Stimulated activated naive B cell treated with anti-CD40 and anti-IgM and Interleukin-4, amounts not matched to agents 10 μg/mL and 1 μg/mL and 100 μg/mL, for 72 hours (primary cell): ENCODE results near the gene AP5Z1.

Source experiments
- ATAC-seq, 2 donors: fragments of 150-1000 bp; cut with Tn5 transposase; replicated peaks; 2 replicates each; pipeline ENCODE4 v1.10.0; 2021; ENCODE audit warnings: moderate library complexity in 1 of 2
- DNase-seq: peaks from one replicate; pipeline ENCODE4 v3.0.0; 2021
- H3K27ac Mint-ChIP-seq: one replicate; pipeline ENCODE4 v1.8.0; 2022; ENCODE audit warnings: mild to moderate bottlenecking, mixed read lengths
- H3K27me3 Mint-ChIP-seq, 2 donors: one replicate each; pipeline ENCODE4 v1.8.0; 2022; ENCODE audit warnings: mixed read lengths in 2 of 2
- H3K36me3 Mint-ChIP-seq, 2 donors: one replicate each; pipeline ENCODE4 v1.8.0; 2022; ENCODE audit warnings: mixed read lengths in 2 of 2, mild to moderate bottlenecking in 1 of 2
- H3K4me1 Mint-ChIP-seq, 2 donors: one replicate each; pipeline ENCODE4 v1.8.0; 2022; ENCODE audit warnings: mixed read lengths in 2 of 2, mild to moderate bottlenecking in 1 of 2
- H3K4me3 Mint-ChIP-seq, 2 donors: one replicate each; pipeline ENCODE4 v1.8.0; 2022; ENCODE audit warnings: mild to moderate bottlenecking in 2 of 2, mixed read lengths in 2 of 2, moderate library complexity in 1 of 2
- H3K9me3 Mint-ChIP-seq, 2 donors: one replicate each; pipeline ENCODE4 v1.8.0; 2022; ENCODE audit warnings: mixed read lengths in 2 of 2, mild to moderate bottlenecking in 1 of 2

Gene AP5Z1

DNA sequence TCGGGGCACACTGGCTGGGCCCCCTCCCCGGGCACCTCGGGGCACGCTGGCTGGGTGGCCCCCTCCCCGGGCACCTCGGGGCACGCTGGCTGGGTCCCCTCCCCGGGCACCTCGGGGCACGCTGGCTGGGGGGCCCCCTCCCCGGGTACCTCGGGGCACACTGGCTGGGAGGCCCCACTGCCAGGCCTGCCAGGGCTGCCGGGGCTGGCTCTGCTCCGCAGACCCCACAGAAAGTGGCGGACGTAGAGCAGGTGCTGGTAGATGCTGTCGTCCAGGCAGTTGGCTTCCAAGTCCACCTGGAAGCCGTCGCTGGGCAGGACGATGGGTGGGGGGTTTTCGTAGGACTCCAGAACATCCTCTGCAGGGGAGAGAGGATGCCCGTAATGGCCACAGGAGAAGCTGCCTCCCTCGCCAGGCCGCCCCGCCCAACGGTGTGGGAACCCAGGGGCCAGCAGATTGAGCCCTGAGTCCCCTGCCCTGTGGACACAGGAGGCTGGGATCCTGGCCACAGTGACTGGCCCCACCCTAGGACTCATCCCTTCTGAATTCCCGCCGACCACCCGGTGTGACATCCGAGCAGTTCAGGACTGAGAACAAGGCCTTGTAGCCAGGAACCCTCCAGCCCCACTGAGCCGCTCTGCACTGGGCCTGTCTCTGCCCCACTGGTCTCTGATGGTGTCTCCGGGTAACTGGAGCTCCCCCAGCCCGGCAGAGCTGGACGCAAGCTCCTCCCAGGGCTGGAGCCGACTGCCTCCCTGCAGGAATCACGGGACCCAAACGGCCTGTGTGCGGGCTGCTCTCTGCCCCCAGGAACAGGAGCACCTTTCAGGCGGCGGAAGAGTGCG, 28.2 kb downstream of the AP5Z1 start:
- peaks cover 8 to 20% of the 10 kb centered on the region in 2 donors for H3K27me3 Mint-ChIP-seq

DNA sequence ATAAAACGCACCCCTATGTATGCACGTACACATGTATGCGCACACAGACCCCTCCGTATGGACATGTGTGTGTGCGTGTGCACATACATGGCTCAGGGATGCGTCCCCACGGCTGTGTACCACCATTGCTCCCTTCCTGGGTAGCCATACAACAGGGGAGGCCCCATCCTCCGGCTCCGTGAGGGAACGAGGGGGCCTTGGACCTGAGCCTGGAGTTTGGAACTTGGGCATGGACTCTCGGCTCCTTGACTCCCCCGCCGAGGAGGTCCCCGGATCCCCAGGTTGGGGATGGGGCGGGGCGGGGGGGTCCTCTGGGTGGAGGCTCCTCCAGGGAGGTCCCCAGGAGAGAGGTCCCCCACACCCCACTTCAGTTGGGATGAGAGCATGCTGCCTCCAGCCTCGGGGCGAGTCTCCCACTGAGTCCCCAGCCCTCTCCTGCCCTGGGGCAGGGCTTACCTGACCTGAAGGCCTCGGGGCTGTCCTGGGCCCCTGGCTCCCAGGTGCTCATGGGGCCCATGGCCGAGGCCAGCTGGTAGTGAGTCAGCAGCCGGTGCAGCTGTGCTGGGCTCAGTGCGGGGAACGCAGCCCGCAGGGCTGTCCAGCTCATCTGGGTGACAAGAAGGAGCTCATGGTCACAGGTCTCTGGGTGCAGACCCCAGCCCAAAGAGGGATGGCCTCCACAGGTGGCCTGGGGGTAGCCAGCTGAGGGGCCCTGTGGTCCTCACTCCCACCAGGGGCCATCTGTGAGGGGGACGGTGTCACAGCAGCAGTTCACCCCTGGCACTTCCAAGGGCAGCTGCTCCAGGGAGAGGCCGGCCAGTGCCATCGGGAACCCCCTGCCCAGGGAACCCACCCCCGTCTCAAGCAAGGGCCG, 29.9 kb downstream of the AP5Z1 start:
- DNase-seq: no peak
- no peaks in the 10 kb centered on the region for H3K9me3 Mint-ChIP-seq
- peaks cover 12 to 18% of the 10 kb centered on the region in 2 donors for H3K4me1 Mint-ChIP-seq
- no peak for ATAC-seq
- H3K27me3 Mint-ChIP-seq: peaks cover 13 to 30% of the 10 kb centered on the region in 2 donors
- H3K4me3 Mint-ChIP-seq: no peak overlapping the region
- no peak overlapping the region for H3K27ac Mint-ChIP-seq
- no peaks in the 10 kb centered on the region for H3K36me3 Mint-ChIP-seq

More for the DNA sequence above, 28.2 kb downstream of the AP5Z1 start:
- DNase-seq (no peak), ATAC-seq (no peak)
- H3K9me3 Mint-ChIP-seq: no peaks in the 10 kb centered on the region
- no peak overlapping the region for H3K27ac Mint-ChIP-seq
- H3K4me3 Mint-ChIP-seq: no peak overlapping the region
- H3K36me3 Mint-ChIP-seq: no peaks in the 10 kb centered on the region
- H3K4me1 Mint-ChIP-seq: peaks cover 5 to 9% of the 10 kb centered on the region in 2 donors

DNA sequence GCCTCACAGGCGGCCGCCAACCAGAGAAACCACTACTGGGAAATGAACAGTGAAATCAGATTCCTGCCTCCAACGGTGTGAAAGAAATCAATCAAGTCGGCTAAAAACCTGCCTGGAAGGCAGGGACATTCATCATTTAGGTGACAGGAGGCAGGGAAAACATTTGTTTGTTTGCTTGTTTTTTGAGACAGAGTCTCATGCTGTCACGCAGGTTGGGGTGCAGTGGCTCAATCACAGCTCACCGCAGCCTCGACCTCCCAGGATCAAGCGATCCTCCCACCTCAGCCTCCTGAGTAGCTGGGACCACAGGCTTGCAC, 30.5 kb downstream of the AP5Z1 start:
- H3K9me3 Mint-ChIP-seq: no peaks in the 10 kb centered on the region
- H3K4me3 Mint-ChIP-seq: no peak overlapping the region
- no peak overlapping the region for H3K27ac Mint-ChIP-seq
- H3K4me1 Mint-ChIP-seq: peaks cover 11 to 21% of the 10 kb centered on the region in 2 donors
- no peaks in the 10 kb centered on the region for H3K36me3 Mint-ChIP-seq
- H3K27me3 Mint-ChIP-seq: peaks cover 13 to 35% of the 10 kb centered on the region in 2 donors
- ATAC-seq (no peak), DNase-seq (no peak)

DNA sequence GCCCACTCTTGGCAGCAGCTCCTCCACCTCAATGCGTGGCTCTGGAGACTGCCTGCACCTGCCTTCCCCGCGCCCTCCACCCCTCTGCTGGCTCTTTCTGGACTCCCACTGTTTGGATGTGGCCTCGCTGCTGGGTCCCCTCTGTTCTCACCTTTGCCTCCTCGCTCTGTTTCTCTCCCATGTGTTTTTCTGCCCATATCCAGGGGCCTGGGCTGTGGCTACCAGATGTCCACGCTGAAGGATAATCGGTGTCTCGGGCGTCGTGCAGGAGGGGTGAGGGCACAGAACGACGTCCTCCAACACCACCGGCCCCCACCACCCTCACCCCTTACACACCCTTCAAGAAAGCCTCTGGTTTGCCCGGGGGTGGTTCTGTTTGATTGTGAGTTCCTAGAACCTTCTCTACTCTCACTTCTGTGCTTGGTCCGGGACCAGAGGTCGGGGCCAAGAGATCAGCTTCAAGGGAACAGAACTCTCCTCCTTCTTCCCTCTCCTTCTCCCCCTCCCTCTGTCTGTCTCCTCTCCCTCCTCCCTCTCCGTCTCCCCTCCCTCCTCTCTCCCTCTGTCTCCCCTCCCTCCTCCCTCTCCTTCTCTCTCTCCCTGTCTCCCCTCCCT, 31.7 kb downstream of the AP5Z1 start:
- Mint-ChIP-seq H3K4me3 (no peak overlapping the region), H3K36me3 (no peaks in the 10 kb centered on the region), H3K27ac (no peak overlapping the region), H3K27me3 (peaks cover 13 to 36% of the 10 kb centered on the region in 2 donors), H3K4me1 (peaks cover 7 to 21% of the 10 kb centered on the region in 2 donors), H3K9me3 (no peaks in the 10 kb centered on the region)
- no peak for DNase-seq
- peak in 1 of 2 donors; percentile 33 for ATAC-seq

DNA sequence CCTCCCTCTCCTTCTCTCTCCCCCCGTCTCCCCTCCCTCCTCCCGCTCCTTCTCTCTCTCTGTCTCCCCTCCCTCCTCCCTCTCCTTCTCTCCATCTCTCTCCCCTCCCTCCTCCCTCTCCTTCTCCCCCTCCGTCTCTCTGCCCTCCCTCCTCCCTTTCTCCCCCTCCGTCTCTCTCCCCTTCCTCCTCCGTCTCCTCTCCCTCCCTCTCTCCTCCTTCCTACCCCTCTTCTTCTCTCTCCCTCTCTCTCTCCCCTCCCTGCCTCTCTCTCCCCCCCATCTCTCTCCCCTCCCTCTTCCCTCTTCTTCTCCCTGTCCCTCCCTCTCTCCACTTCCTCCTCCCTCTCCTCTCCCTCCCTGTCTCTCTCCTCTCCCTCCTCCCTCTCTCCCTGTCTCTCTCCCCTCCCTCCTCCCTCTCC, 32.2 kb downstream of the AP5Z1 start:
- H3K27ac Mint-ChIP-seq: no peak overlapping the region

DNA sequence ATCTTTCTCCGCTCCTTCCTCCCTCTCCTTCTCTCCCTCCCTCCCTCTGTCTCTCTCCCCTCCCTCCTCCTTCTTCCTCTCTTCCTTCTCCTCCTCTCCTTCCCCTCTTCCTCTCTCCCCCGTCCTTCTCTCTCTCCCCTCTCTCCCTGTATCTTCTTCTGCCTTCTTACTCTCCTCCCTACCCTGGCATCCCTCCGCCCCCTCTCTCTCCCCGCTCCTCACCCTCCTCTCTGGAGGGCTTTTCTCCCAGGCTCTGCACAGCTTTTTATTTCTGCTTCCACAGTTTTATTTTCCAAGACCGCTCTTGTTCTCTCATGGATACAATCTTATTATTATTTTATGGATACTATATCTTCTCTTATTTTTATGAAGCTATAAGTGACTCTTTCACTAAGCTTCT, 32.6 kb downstream of the AP5Z1 start:
- Mint-ChIP-seq H3K4me1 (peaks cover 7 to 21% of the 10 kb centered on the region in 2 donors), H3K4me3 (no peak overlapping the region), H3K27ac (no peak overlapping the region), H3K36me3 (peaks cover 1 to 2% of the 10 kb centered on the region in 2 donors), H3K9me3 (peaks cover 3 to 6% of the 10 kb centered on the region in 2 donors), H3K27me3 (peaks cover 19 to 43% of the 10 kb centered on the region in 2 donors)
- DNase-seq: no peak
- ATAC-seq: no peak

More for the DNA sequence above, 32.2 kb downstream of the AP5Z1 start:
- no peak for ATAC-seq
- H3K9me3 Mint-ChIP-seq: peaks cover 0 to 2% of the 10 kb centered on the region in 2 donors
- no peak for DNase-seq
- no peak overlapping the region for H3K4me3 Mint-ChIP-seq
- peaks cover 0 to under 1% of the 10 kb centered on the region in 2 donors for H3K36me3 Mint-ChIP-seq
- peaks cover 15 to 39% of the 10 kb centered on the region in 2 donors for H3K27me3 Mint-ChIP-seq
- peaks cover 7 to 21% of the 10 kb centered on the region in 2 donors for H3K4me1 Mint-ChIP-seq

DNA sequence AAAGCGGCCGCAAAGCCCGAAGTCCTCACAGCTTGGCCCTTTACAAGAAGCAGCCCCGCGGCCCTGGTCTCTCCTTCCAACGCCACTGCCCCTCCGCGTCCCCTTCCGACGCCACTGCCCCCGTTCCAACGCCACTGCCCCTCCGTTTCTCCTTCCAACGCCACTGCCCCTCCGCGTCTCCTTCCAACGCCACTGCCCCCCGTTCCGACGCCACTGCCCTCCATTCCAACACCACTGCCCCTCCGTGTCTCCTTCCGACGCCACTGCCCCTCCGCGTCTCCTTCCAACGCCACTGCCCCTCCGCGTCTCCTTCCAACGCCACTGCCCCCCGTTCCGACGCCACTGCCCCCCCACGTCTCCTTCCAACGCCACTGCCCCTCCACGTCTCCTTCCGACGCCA, 33.1 kb downstream of the AP5Z1 start:
- Mint-ChIP-seq H3K27me3 (peaks cover 24 to 48% of the 10 kb centered on the region in 2 donors), H3K4me1 (peaks cover 7 to 21% of the 10 kb centered on the region in 2 donors), H3K9me3 (peaks cover 5 to 7% of the 10 kb centered on the region in 2 donors), H3K27ac (peak overlapping the region; percentile 47), H3K4me3 (peak overlapping the region; percentile 37 to 41), H3K36me3 (peaks cover 3 to 5% of the 10 kb centered on the region in 2 donors)
- DNase-seq (no peak), ATAC-seq (no peak)

DNA sequence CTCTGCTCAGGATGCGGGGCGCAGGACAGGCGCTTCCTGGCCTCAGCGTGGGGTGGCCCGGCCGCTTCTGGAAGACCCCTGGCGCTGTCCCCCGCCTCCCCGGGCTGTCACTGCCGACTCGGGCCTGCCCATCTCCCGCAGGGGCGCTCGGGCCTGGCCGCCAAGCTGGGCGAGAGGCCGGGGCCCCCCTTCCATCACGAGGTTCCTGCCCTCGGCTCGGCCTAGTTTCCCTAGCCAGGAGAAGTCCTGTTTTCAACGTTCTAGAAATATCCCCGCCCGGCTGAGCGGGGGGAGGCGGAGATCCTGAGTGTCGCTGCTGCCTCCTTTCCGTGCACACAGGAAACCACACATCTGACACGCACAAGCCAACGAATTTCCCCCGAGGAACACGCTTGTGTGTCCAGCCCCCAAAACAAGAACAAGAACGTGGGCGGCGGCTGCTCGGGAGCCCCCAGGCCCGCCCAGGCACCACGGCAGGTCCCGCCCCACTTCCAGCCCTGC, 33.7 kb downstream of the AP5Z1 start:
- ATAC-seq (peak; percentile 72 to 75), DNase-seq (peak; percentile 47)
- Mint-ChIP-seq H3K9me3 (peaks cover 5 to 7% of the 10 kb centered on the region in 2 donors), H3K4me3 (peak overlapping the region; percentile 78 to 85), H3K36me3 (peaks cover 3 to 5% of the 10 kb centered on the region in 2 donors), H3K4me1 (peaks cover 7 to 21% of the 10 kb centered on the region in 2 donors), H3K27ac (peak overlapping the region; percentile 67), H3K27me3 (peaks cover 29 to 54% of the 10 kb centered on the region in 2 donors)

DNA sequence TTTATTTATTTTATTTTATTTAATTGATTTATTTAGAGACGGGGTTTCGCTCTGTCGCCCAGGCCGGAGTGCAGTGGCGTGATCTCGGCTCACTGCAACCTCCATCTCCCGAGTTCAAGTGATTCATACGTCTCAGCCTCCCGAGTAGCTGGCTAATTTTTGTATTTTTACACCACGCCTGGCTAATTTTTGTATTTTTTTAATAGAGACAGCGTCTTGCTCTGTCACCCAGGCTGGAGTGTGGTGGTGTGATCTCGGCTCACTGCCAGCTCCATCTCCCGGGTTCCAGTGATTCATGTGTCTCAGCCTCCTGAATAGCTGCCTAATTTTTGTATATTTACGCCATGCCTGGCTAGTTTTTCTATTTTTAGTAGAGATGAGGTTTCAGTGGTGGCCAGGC, 34.2 kb downstream of the AP5Z1 start:
- Mint-ChIP-seq H3K4me3 (peak overlapping the region; percentile 60 to 85), H3K9me3 (peaks cover 5 to 7% of the 10 kb centered on the region in 2 donors), H3K27me3 (peaks cover 34 to 60% of the 10 kb centered on the region in 2 donors), H3K4me1 (peaks cover 9 to 27% of the 10 kb centered on the region in 2 donors), H3K27ac (peak overlapping the region; percentile 62), H3K36me3 (peaks cover 3 to 5% of the 10 kb centered on the region in 2 donors)
- no peak for DNase-seq
- ATAC-seq: peak; percentile 43 to 44

DNA sequence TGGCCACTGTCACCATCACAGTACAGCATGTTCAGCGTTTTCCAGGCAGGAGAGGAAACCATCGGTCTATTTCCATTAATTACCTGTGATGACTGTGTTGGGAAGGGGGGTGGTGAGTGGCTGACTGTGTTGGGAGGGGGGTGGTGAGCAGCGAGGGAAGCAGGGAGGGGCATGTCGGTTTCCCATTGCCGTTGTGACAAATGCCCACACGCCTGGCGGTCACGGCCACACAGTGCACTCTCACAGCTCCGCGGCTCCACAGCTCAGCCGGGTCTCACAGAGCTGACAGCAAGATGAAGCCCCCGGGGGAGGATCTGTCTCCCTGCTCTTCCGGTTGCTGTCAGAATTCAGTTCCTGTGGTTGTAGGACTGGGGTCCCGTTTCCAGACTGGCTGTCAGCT, 39.0 kb downstream of the AP5Z1 start:
- peaks cover 5 to 7% of the 10 kb centered on the region in 2 donors for H3K9me3 Mint-ChIP-seq
- H3K27ac Mint-ChIP-seq: no peak overlapping the region
- H3K27me3 Mint-ChIP-seq: peaks cover 34 to 62% of the 10 kb centered on the region in 2 donors
- ATAC-seq (peak; percentile 31 to 46), DNase-seq (no peak)
- H3K4me3 Mint-ChIP-seq: no peak overlapping the region
- H3K36me3 Mint-ChIP-seq: peaks cover 3 to 5% of the 10 kb centered on the region in 2 donors
- peaks cover 2 to 19% of the 10 kb centered on the region in 2 donors for H3K4me1 Mint-ChIP-seq

DNA sequence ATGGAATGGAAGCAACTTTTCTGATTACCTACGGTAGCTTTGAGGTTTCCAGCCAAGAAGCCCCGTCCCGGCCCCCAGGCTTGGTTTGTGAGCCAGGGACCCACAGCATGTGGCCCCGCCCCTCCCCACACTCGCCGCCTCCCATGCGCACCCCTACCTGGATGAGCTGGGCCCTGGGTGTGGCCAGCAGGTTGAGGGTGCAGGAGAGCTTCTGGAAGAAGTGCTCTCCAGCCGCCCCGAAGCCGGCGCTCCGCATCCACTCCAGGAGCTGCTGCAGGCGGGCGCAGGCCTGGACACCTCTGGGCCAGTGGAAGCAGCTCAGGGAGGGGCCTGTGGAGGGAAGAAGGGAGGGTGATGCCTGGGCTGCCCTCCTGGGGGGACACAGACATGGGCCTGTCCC, 39.7 kb downstream of the AP5Z1 start:
- H3K4me1 Mint-ChIP-seq: peaks cover 2 to 13% of the 10 kb centered on the region in 2 donors
- H3K4me3 Mint-ChIP-seq: no peak overlapping the region
- H3K9me3 Mint-ChIP-seq: peaks cover 5 to 7% of the 10 kb centered on the region in 2 donors
- peaks cover 39 to 67% of the 10 kb centered on the region in 2 donors for H3K27me3 Mint-ChIP-seq
- ATAC-seq (no peak), DNase-seq (no peak)
- no peak overlapping the region for H3K27ac Mint-ChIP-seq
- H3K36me3 Mint-ChIP-seq: peaks cover 3 to 5% of the 10 kb centered on the region in 2 donors

DNA sequence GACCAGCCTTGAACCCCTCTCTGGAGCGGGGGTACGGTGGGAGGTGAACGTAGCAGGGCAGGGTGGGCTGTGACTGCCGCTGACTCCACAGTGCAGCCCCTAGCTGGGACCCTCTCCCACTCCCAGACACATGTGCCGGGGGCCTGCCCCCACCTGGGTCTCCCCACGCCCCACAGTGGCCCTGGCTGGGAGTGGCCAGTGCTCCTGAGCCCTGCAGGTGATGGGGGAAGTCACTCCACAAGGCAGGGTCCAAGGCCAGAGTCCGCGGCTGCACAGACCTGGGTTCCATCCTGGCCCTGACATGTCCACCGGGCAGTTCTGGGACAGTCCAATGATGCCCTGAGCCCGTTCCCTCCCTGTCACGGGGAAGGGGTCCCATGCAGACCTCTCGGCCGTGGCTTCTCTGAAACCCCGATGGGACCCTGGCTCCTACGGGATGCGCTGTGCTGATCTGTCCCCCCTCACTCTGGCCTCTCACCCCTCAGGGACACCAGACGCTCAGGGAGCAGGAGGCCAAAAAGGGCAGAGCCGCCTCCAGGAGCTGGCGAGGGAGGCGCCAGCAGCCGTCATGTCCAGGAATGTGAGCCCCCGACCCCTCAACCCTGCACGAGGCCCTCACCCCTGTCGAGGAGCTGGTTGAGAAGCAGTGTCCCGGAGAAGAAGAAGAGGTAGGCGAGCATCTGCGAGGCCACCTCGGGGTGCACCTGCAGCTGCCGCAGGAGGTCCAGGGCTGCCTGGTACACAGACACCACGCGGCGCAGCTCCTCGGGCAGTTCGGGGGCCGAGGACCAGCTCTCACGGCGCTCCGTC, 40.4 kb downstream of the AP5Z1 start:
- H3K9me3 Mint-ChIP-seq: peaks cover 5 to 7% of the 10 kb centered on the region in 2 donors
- no peak overlapping the region for H3K4me3 Mint-ChIP-seq
- peaks cover 39 to 61% of the 10 kb centered on the region in 2 donors for H3K27me3 Mint-ChIP-seq
- no peak for ATAC-seq
- H3K27ac Mint-ChIP-seq: no peak overlapping the region
- H3K4me1 Mint-ChIP-seq: peaks cover 2 to 9% of the 10 kb centered on the region in 2 donors
- peaks cover 3 to 5% of the 10 kb centered on the region in 2 donors for H3K36me3 Mint-ChIP-seq
- DNase-seq: no peak

DNA sequence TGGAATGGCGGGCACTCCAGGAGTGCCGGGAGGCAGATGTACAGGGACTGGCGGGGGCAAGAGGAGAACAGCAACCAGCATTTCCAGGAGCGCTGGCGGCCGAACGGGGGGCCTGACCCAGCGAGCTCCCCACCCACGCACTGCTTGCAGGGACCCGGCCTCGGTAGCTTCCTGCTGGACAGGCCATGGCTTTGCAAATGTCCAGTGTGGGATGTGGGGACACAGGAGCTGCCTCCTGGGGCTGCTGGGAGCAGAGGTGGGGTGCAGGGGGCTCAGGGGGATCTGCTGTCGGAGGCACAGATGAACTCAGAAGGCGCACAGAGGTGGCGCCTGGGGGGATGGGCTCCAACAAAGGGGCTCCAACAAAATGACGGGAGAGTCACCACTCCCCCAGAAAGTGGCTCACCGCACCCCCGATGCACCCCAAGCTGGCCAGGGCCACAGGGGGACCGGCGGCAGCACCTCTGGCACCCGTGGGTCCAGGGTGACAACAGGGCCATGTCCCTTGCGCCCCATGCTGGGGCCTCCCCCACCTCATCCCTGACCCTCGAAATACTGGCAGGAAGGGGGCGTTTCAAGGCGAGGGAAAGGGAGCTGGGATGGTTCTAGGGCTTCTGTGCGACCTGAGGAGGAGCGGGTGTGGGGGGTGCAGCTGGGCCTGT, 41.1 kb downstream of the AP5Z1 start:
- H3K4me3 Mint-ChIP-seq: no peak overlapping the region
- H3K36me3 Mint-ChIP-seq: peaks cover 3 to 5% of the 10 kb centered on the region in 2 donors
- no peak overlapping the region for H3K27ac Mint-ChIP-seq
- DNase-seq: no peak
- ATAC-seq: no peak
- peaks cover 39 to 59% of the 10 kb centered on the region in 2 donors for H3K27me3 Mint-ChIP-seq
- peaks cover 2 to 9% of the 10 kb centered on the region in 2 donors for H3K4me1 Mint-ChIP-seq
- peaks cover 5 to 7% of the 10 kb centered on the region in 2 donors for H3K9me3 Mint-ChIP-seq
